Adrenal gland (tissue), 5 donors: ENCODE data around the gene ATXN1.

Experiments used
- CTCF ChIP-seq, 6 experiments: fragments of 450-650 bp in 4 of 6; fragments of 200-600 bp in 2 of 6; sonication (generic) in 1 of 6; IDR thresholded peaks; 1 replicate in 5 of 6; 2 replicates in 1 of 6; pipeline versions ENCODE4 v1.5.1 to v1.8.0; 2016 to 2021; ENCODE audit warnings: antibody characterized with exemption in 6 of 6, mild to moderate bottlenecking in 2 of 6, moderate library complexity in 1 of 6
- POLR2A ChIP-seq, 2 donors: fragments of 450-650 bp; IDR thresholded peaks; one replicate each; pipeline ENCODE4 v1.6.1; 2017; ENCODE audit warnings: antibody characterized with exemption in 2 of 2, mild to moderate bottlenecking in 2 of 2, moderate library complexity in 1 of 2
- donor health status: DM: no; HTN: no; CAD: no.

DNA sequence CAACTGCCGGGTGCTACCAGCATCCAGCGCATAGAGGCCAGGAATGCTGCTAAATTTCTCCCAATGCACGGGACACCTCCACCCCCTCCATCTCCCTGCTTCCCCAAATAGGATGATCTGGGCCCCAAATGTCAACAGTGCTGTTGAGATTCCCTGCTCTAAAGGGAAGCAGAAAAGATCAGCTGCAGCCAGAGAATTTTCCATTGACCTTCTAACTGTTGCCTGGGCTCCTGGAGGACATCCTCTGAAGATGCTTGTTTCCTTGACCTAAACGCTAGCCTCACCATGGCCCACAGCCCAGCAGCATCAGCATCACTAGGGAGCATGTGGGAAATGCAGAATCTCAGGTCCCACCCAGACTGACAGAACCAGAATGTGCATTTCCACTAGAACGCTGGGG lies 361.6 kb downstream of the ATXN1 start:
- TF ChIP-seq CTCF (IDR thresholded peaks at IDR 0.05) (no peak), POLR2A (IDR thresholded peaks at IDR 0.05) (no peak)
